Neural crest cell (in vitro differentiated cells): ENCODE data around the gene ITK. TPM values are rescaled to one million over a fixed set of nuclear protein-coding genes. Genes with fewer than 3 reads are reported as not detected.

Experiments used
- DNase-seq: peaks from one replicate; pipeline ENCODE4 v3.0.0; 2021; ENCODE audit warnings: low read depth, mixed read lengths, low spot score
- H3K27ac Mint-ChIP-seq: one replicate; pipeline ENCODE4 v1.8.0; 2021; ENCODE audit warnings: mild to moderate bottlenecking, mixed read lengths; ENCODE audit not compliant: unreplicated experiment
- H3K27me3 Mint-ChIP-seq: 2 replicates; pipeline ENCODE4 v1.8.0; 2021; ENCODE audit warnings: low read depth, mild to moderate bottlenecking, mixed read lengths
- H3K36me3 Mint-ChIP-seq: 2 replicates; pipeline ENCODE4 v1.8.0; 2021; ENCODE audit warnings: low read depth, mild to moderate bottlenecking, mixed read lengths
- H3K4me1 Mint-ChIP-seq: 2 replicates; pipeline ENCODE4 v1.8.0; 2021; ENCODE audit warnings: mixed read lengths
- H3K4me3 Mint-ChIP-seq: one replicate; pipeline ENCODE4 v1.8.0; 2021; ENCODE audit warnings: mild to moderate bottlenecking, mixed read lengths
- H3K9me3 Mint-ChIP-seq: 2 replicates; pipeline ENCODE4 v1.8.0; 2021; ENCODE audit warnings: mixed read lengths
- CTCF ChIP-seq: fragments of 200-600 bp; sonication (generic); conservative IDR thresholded peaks from 2 replicates; pipeline ENCODE4 v1.5.0; 2021; ENCODE audit warnings: antibody characterized with exemption, mild to moderate bottlenecking
- total RNA-seq: library from RNA; stranded (reverse); gene quantifications from 2 replicates; pipeline ENCODE4 v1.2.1, GENCODE V29; 2021

ITK gene
- total RNA-seq, 1 donor from 2014 or later, result not detected

DNA sequence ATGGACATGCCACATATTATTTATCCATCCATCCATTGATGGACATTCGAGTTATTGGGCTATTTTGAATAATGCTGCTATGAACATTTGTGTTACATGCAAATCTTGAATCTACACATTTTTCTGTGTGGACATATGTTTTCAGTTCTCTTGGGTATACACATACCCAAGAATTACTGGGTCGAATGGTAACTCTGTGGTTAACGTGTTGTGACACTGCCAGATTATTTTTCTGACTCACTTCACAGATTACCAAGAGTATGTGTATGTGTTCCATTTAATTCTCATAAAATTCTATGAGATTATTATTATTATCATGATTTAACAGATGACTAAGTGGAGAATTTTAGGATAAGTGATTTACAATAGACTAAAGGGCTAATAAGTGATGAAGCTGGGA lies 112.0 kb downstream of the ITK start:
- no peak overlapping the region for H3K4me3 Mint-ChIP-seq
- no peak overlapping the region for H3K27ac Mint-ChIP-seq
- TF ChIP-seq CTCF, result no peak
- H3K27me3 Mint-ChIP-seq, result no peaks in the 10 kb centered on the region
- H3K36me3 Mint-ChIP-seq, result peaks cover 5% of the 10 kb centered on the region
- no peaks in the 10 kb centered on the region for H3K9me3 Mint-ChIP-seq
- H3K4me1 Mint-ChIP-seq, result no peaks in the 10 kb centered on the region
- DNase-seq, result no peak

GRCh38 chr5:157294407-157295091 lies 113.9 kb downstream of the ITK start:
- H3K36me3 Mint-ChIP-seq, result peaks cover 13% of the 10 kb centered on the region
- H3K27me3 Mint-ChIP-seq, result no peaks in the 10 kb centered on the region
- no peaks in the 10 kb centered on the region for H3K4me1 Mint-ChIP-seq
- no peak overlapping the region for H3K27ac Mint-ChIP-seq
- no peak overlapping the region for H3K4me3 Mint-ChIP-seq
- no peak for DNase-seq
- no peak for TF ChIP-seq CTCF
- no peaks in the 10 kb centered on the region for H3K9me3 Mint-ChIP-seq

- Mint-ChIP-seq H3K4me3 (no peak overlapping the region), H3K4me1 (no peaks in the 10 kb centered on the region), H3K9me3 (no peaks in the 10 kb centered on the region), H3K36me3 (peaks cover 13% of the 10 kb centered on the region), H3K27ac (no peak overlapping the region), H3K27me3 (no peaks in the 10 kb centered on the region)
- no peak for DNase-seq
- TF ChIP-seq CTCF, result no peak
Measured at GRCh38 chr5:157295247-157295646, 114.6 kb downstream of the ITK start.

DNA sequence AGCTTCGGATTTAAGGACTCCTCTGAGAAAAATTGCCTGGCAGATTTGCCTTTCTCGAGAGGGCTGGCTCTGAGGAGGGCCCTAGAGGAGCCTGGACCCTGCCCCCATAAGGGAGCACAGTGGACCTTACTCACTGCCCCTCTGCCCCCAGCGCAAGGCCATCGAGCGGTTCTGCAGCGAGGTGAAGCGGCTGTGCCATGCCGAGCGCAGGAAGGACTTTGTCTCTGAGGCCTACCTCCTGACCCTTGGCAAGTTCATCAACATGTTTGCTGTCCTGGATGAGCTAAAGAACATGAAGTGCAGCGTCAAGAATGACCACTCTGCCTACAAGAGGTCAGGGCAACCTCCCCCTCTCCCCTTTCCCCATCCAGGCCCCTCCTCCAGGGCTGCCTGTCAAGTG lies 119.9 kb downstream of the ITK start:
- no peaks in the 10 kb centered on the region for H3K4me1 Mint-ChIP-seq
- no peaks in the 10 kb centered on the region for H3K9me3 Mint-ChIP-seq
- no peak for TF ChIP-seq CTCF
- no peak overlapping the region for H3K4me3 Mint-ChIP-seq
- H3K27me3 Mint-ChIP-seq, result no peaks in the 10 kb centered on the region
- H3K36me3 Mint-ChIP-seq, result peaks cover 11% of the 10 kb centered on the region
- H3K27ac Mint-ChIP-seq, result no peak overlapping the region
- DNase-seq, result no peak

DNA sequence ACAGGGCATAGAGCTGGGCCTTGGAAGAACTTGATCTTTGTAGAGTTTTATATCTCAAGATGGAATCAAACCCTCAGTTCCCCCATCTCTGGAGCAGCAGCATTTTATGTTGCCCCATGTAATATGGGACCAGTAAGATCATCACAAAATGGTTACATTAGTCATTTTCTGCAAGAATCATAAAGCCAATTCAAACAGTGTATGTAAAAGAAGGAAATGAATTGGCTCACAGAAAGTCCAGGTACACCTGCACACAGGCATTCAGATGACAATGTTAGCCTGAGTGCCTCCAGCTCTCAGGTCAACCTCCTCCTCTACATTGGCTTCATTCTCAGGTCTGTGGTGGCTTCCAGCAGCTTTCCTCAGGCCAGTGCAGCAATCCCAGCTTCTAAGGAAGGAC lies 120.4 kb downstream of the ITK start:
- no peak for DNase-seq
- no peaks in the 10 kb centered on the region for H3K4me1 Mint-ChIP-seq
- peaks cover 8% of the 10 kb centered on the region for H3K36me3 Mint-ChIP-seq
- H3K27ac Mint-ChIP-seq, result no peak overlapping the region
- H3K9me3 Mint-ChIP-seq, result no peaks in the 10 kb centered on the region
- TF ChIP-seq CTCF, result no peak
- no peaks in the 10 kb centered on the region for H3K27me3 Mint-ChIP-seq
- H3K4me3 Mint-ChIP-seq, result no peak overlapping the region
